Keratinocyte (primary cell): ENCODE measurements around the gene TARS2. TPM values are rescaled to one million over a fixed set of nuclear protein-coding genes. Genes with fewer than 3 reads are reported as not detected.

Source experiments
- DNase-seq: peaks from one replicate; pipeline ENCODE4 v3.0.0-alpha.2; 2011; ENCODE audit warnings: low read depth, missing footprints, low spot score
- FAIRE-seq: peaks from 2 replicates; lab custom pipeline; 2011; peaks lifted over from hg19 to GRCh38; lab: Jason Lieb, UNC
- H2AFZ ChIP-seq: 2 replicates; pipeline ENCODE4 v1.6.0; 2012; ENCODE audit warnings: low read length, control low read depth, inconsistent platforms; ENCODE audit not compliant: control insufficient read depth
- H3K27ac ChIP-seq: 2 replicates; pipeline ENCODE4 v1.5.1; 2011; ENCODE audit warnings: low read length; ENCODE audit not compliant: control insufficient read depth, insufficient read depth
- H3K27me3 ChIP-seq: 3 replicates; pipeline ENCODE4 v1.6.0; 2011; ENCODE audit warnings: low read length; ENCODE audit not compliant: control insufficient read depth, insufficient read depth; ENCODE audit errors: extremely low read depth
- H3K36me3 ChIP-seq, 2 experiments: 2 replicates in 1 of 2; 3 replicates in 1 of 2; pipeline ENCODE4 v1.5.1; 2011; ENCODE audit warnings: low read length in 2 of 2, mild to moderate bottlenecking in 1 of 2; ENCODE audit not compliant: control insufficient read depth in 2 of 2, insufficient read depth in 2 of 2; ENCODE audit errors: extremely low read depth in 1 of 2
- H3K4me1 ChIP-seq: 3 replicates; pipeline ENCODE4 v1.5.1; 2011; ENCODE audit warnings: low read length; ENCODE audit not compliant: control insufficient read depth, insufficient read depth; ENCODE audit errors: extremely low read depth
- H3K4me2 ChIP-seq: 3 replicates; pipeline ENCODE4 v1.6.0; 2011; ENCODE audit warnings: low read depth, low read length; ENCODE audit not compliant: control insufficient read depth, insufficient read depth; ENCODE audit errors: extremely low read depth
- H3K4me3 ChIP-seq, 3 experiments: fragments of 200-600 bp in 1 of 3; sonication (generic) in 1 of 3; 2 replicates in 2 of 3; 3 replicates in 1 of 3; pipeline ENCODE4 v1.5.1; 2011 to 2016; ENCODE audit warnings: low read length in 3 of 3, mild to moderate bottlenecking in 3 of 3, control low read depth in 2 of 3, inconsistent platforms in 1 of 3, low read depth in 1 of 3, mixed read lengths in 1 of 3, mixed run types in 1 of 3, moderate library complexity in 1 of 3; ENCODE audit not compliant: control insufficient read depth in 2 of 3, insufficient read depth in 2 of 3; ENCODE audit errors: extremely low read depth in 1 of 3
- H3K79me2 ChIP-seq: 2 replicates; pipeline ENCODE4 v1.6.0; 2012; ENCODE audit warnings: low read length; ENCODE audit not compliant: control insufficient read depth, insufficient read depth
- H3K9ac ChIP-seq: 3 replicates; pipeline ENCODE4 v1.6.0; 2011; ENCODE audit warnings: low read length; ENCODE audit not compliant: control insufficient read depth, insufficient read depth; ENCODE audit errors: extremely low read depth
- H3K9me1 ChIP-seq: 3 replicates; pipeline ENCODE4 v1.6.0; 2011; ENCODE audit warnings: low read length; ENCODE audit not compliant: control insufficient read depth, insufficient read depth; ENCODE audit errors: extremely low read depth
- H3K9me3 ChIP-seq: 2 replicates; pipeline ENCODE4 v1.5.1; 2012; ENCODE audit warnings: low read depth, low read length; ENCODE audit not compliant: control insufficient read depth
- H4K20me1 ChIP-seq: 3 replicates; pipeline ENCODE4 v1.6.0; 2011; ENCODE audit warnings: low read length; ENCODE audit not compliant: control insufficient read depth, insufficient read depth; ENCODE audit errors: extremely low read depth
- CTCF ChIP-seq, 3 experiments: IDR thresholded peaks in 1 of 3; conservative IDR thresholded peaks in 1 of 3; optimal IDR thresholded peaks in 1 of 3; 2 replicates in 2 of 3; 3 replicates in 1 of 3; pipeline versions ENCODE3 to v1.5.1; 2011; ENCODE audit warnings: low read length in 3 of 3, mild to moderate bottlenecking in 3 of 3, moderate library complexity in 2 of 3, control low read depth in 1 of 3, inconsistent platforms in 1 of 3; ENCODE audit not compliant: insufficient read depth in 2 of 3; ENCODE audit errors: extremely low read depth in 1 of 3
- EZH2 ChIP-seq: IDR thresholded peaks from one replicate; pipeline ENCODE4 v1.6.1; 2012; ENCODE audit warnings: inconsistent platforms, mild to moderate bottlenecking, low read length, moderate library complexity
- dilution Hi-C: fragments of 300-500 bp; cut with MboI; formaldehyde crosslinking; loops from one replicate; pipeline ENCODE4 v1.7.0; 2020; ENCODE audit warnings: low sequenced_read_pairs; ENCODE audit not compliant: extremely low pct_ligation_motif_present
- polyA plus RNA-seq, 5 experiments: library from polyadenylated mRNA; depleted of rRNA in 3 of 5; stranded (reverse) in 3 of 5; stranded (forward) in 1 of 5; unstranded in 1 of 5; fragments of >200 nt; gene quantifications; 1 replicate in 1 of 5; 2 replicates in 3 of 5; 3 replicates in 1 of 5; pipeline versions ENCODE4 v1.2.1 to v1.2.3, GENCODE V29; 2011 to 2012; ENCODE audit warnings: missing spikeins in 2 of 5, low read depth in 1 of 5, low replicate concordance in 1 of 5

Gene TARS2
- polyA plus RNA-seq, 1 donor (not counting 4 experiments of a cell fraction or from before 2014, with no cell fraction given) = 28.4 TPM

GRCh38 chr1:150546294-150546937 lies 59.2 kb downstream of the TARS2 start:
- H3K4me2 ChIP-seq = no peak overlapping the region
- no peaks in the 10 kb centered on the region for H3K79me2 ChIP-seq
- H3K9me1 ChIP-seq = no peaks in the 10 kb centered on the region
- dilution Hi-C loops = no loop called here
- no peaks in the 10 kb centered on the region for H3K27me3 ChIP-seq
- TF ChIP-seq CTCF (optimal IDR thresholded peaks at IDR 0.05 in 1 of 3, IDR thresholded peaks at IDR 0.05 in 1 of 3, conservative IDR thresholded peaks at IDR 0.05 in 1 of 3; ENCODE audit: extremely low read depth in 1 of 3, insufficient read depth in 2 of 3, low read length in 3 of 3) = no peak
- no peak for TF ChIP-seq EZH2
- no peak overlapping the region for H3K27ac ChIP-seq
- no peaks in the 10 kb centered on the region for H4K20me1 ChIP-seq
- H2AFZ ChIP-seq = no peak overlapping the region
- H3K9me3 ChIP-seq = no peaks in the 10 kb centered on the region
- H3K36me3 ChIP-seq = no peaks in the 10 kb centered on the region
- no peak overlapping the region for H3K9ac ChIP-seq
- peaks cover 9% of the 10 kb centered on the region for H3K4me1 ChIP-seq
- FAIRE-seq (no peak), DNase-seq (no peak)
- H3K4me3 ChIP-seq = no peak overlapping the region

DNA sequence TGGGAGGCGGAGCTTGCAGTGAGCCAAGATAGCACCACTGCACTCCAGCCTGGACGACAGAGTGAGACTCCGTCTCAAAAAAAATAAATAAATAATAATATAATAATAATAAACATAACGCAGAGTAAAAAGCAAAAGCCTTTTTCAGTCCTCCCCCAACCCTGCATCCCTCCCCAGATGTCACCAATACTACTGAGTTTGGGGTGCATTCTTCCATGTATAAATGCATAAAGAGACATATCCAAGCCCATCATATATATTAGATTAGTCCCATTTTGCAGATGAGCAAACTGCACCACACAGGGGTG lies 61.1 kb downstream of the TARS2 start:
- Histone ChIP-seq H3K79me2 (no peaks in the 10 kb centered on the region), H3K27ac (no peak overlapping the region), H3K4me1 (peaks cover 19% of the 10 kb centered on the region), H3K9ac (peak overlapping the region; percentile 78), H3K4me3 (peak overlapping the region; percentile 53 to 81 (median 72)), H3K36me3 (no peaks in the 10 kb centered on the region), H3K9me3 (no peaks in the 10 kb centered on the region), H3K9me1 (no peaks in the 10 kb centered on the region), H3K27me3 (no peaks in the 10 kb centered on the region), H3K4me2 (peak overlapping the region; percentile 89), H2AFZ (peak overlapping the region; percentile 91), H4K20me1 (no peaks in the 10 kb centered on the region)
- TF ChIP-seq CTCF (optimal IDR thresholded peaks at IDR 0.05 in 1 of 3, IDR thresholded peaks at IDR 0.05 in 1 of 3, conservative IDR thresholded peaks at IDR 0.05 in 1 of 3; ENCODE audit: extremely low read depth in 1 of 3, insufficient read depth in 2 of 3, low read length in 3 of 3) = no peak
- TF ChIP-seq EZH2 = no peak
- no peak for DNase-seq
- no peak for FAIRE-seq
- dilution Hi-C loops = no loop called here
